ENCODE results near the gene AGAP5.

- TF ChIP-seq EZH2 (optimal IDR thresholded peaks at IDR 0.05; ENCODE audit: low read depth, low read length) (no peak), CTCF (IDR thresholded peaks at IDR 0.05; ENCODE audit: low read length) (no peak)
Observed at GRCh38 chr10:73644767-73645166, 53.1 kb downstream of the AGAP5 start.

Data from MM.1S (cell line).